HEK293 (cell line): ENCODE data around the gene HARBI1.

Experiments used
- CTCF ChIA-PET: fragments of 350-600 bp; formaldehyde crosslinking; extraction: SDS; loops from one replicate; lab custom pipeline; 2021; ENCODE audit warnings: antibody characterized with exemption; lab: Yijun Ruan, JAX
- POLR2A ChIA-PET: fragments of 300-600 bp; formaldehyde crosslinking; extraction: SDS; loops from one replicate; lab custom pipeline; 2020; ENCODE audit warnings: antibody characterized with exemption, inconsistent platforms; lab: Yijun Ruan, JAX
- H3K27ac ChIP-seq: fragments of 200-500 bp; sonication (Bioruptor generic); 2 replicates; pipeline ENCODE4 v1.5.1; 2014; ENCODE audit warnings: low read depth, low read length, control low read depth, inconsistent platforms; ENCODE audit errors: extremely low read depth
- H3K36me3 ChIP-seq, 2 experiments: fragments of 200-500 bp in 1 of 2; sonication (Bioruptor generic) in 1 of 2; 1 replicate in 1 of 2; 2 replicates in 1 of 2; pipeline ENCODE4 v1.5.1; 2014 to 2017; ENCODE audit warnings: inconsistent platforms in 2 of 2, low read length in 2 of 2; ENCODE audit not compliant: control insufficient read depth in 2 of 2, insufficient read depth in 1 of 2
- H3K4me1 ChIP-seq: fragments of 200-500 bp; sonication (Bioruptor generic); 2 replicates; pipeline ENCODE4 v1.5.1; 2014; ENCODE audit warnings: mild to moderate bottlenecking, low read length, inconsistent platforms; ENCODE audit not compliant: control insufficient read depth, insufficient read depth
- H3K4me3 ChIP-seq: 2 replicates; pipeline ENCODE4 v1.5.1; 2011; ENCODE audit warnings: low read depth, mild to moderate bottlenecking, control low read depth, low read length, moderate library complexity
- H3K9me3 ChIP-seq: fragments of 200-500 bp; sonication (Bioruptor generic); 2 replicates; pipeline ENCODE4 v1.5.1; 2014; ENCODE audit warnings: low read depth, low read length, inconsistent platforms; ENCODE audit not compliant: control insufficient read depth, insufficient read depth
- HOXD13 ChIP-seq: sonication (generic); formaldehyde crosslinking; IDR thresholded peaks from 2 replicates; pipeline ENCODE4 v1.8.0; 2022; ENCODE audit warnings: missing genetic modification reagents, borderline replicate concordance
- OSR2 ChIP-seq: fragments of 450-650 bp; formaldehyde crosslinking; IDR thresholded peaks from 2 replicates; pipeline ENCODE4 v1.5.1; 2016; ENCODE audit warnings: missing biosample characterization, missing genetic modification characterization
- REPIN1 ChIP-seq: fragments of 450-650 bp; formaldehyde crosslinking; IDR thresholded peaks from 2 replicates; pipeline ENCODE4 v1.5.1; 2017; ENCODE audit warnings: missing biosample characterization, missing genetic modification characterization, low read depth
- SETDB1 ChIP-seq: IDR thresholded peaks from one replicate; pipeline ENCODE4 v1.6.1; 2017; ENCODE audit warnings: mild to moderate bottlenecking, low read length, moderate library complexity, mixed read lengths; ENCODE audit not compliant: insufficient read length
- SP3 ChIP-seq: fragments of 450-650 bp; formaldehyde crosslinking; IDR thresholded peaks from 2 replicates; pipeline ENCODE4 v1.5.1; 2016; ENCODE audit warnings: missing biosample characterization, missing genetic modification characterization
- ZNF146 ChIP-seq: fragments of 450-650 bp; formaldehyde crosslinking; IDR thresholded peaks from 2 replicates; pipeline ENCODE4 v1.5.1; 2016; ENCODE audit warnings: missing biosample characterization, missing genetic modification characterization
- ZNF2 ChIP-seq: fragments of 450-650 bp; formaldehyde crosslinking; IDR thresholded peaks from 2 replicates; pipeline ENCODE4 v1.5.1; 2016; ENCODE audit warnings: missing biosample characterization, missing genetic modification characterization
- ZNF341 ChIP-seq: fragments of 450-650 bp; formaldehyde crosslinking; IDR thresholded peaks from 2 replicates; pipeline ENCODE4; 2016; ENCODE audit warnings: low read depth, missing biosample characterization, missing genetic modification characterization
- ZNF394 ChIP-seq: fragments of 450-650 bp; formaldehyde crosslinking; IDR thresholded peaks from 2 replicates; pipeline ENCODE4 v1.5.1; 2016; ENCODE audit warnings: missing biosample characterization, missing genetic modification characterization, mild to moderate bottlenecking, moderate library complexity, borderline replicate concordance
- ZNF423 ChIP-seq: fragments of 450-650 bp; formaldehyde crosslinking; IDR thresholded peaks from 2 replicates; pipeline ENCODE4 v1.5.1; 2016; ENCODE audit warnings: missing biosample characterization, missing genetic modification characterization
- ZNF426 ChIP-seq: fragments of 450-650 bp; formaldehyde crosslinking; IDR thresholded peaks from 2 replicates; pipeline ENCODE4 v1.5.1; 2017; ENCODE audit warnings: missing biosample characterization, missing genetic modification characterization, mild to moderate bottlenecking, inconsistent platforms, moderate library complexity
- ZNF610 ChIP-seq: fragments of 450-650 bp; formaldehyde crosslinking; IDR thresholded peaks from 2 replicates; pipeline ENCODE4 v1.5.1; 2016; ENCODE audit warnings: missing biosample characterization, missing genetic modification characterization, borderline replicate concordance
- ZNF768 ChIP-seq: fragments of 450-650 bp; formaldehyde crosslinking; IDR thresholded peaks from 2 replicates; pipeline ENCODE4 v1.5.1; 2018; ENCODE audit warnings: missing biosample characterization, mild to moderate bottlenecking, missing genetic modification characterization
- ZNF843 ChIP-seq: fragments of 450-650 bp; formaldehyde crosslinking; IDR thresholded peaks from 2 replicates; pipeline ENCODE4 v1.5.1; 2016; ENCODE audit warnings: missing biosample characterization, missing genetic modification characterization
- TF ChIP-seq, protein P1 (sequence below): fragments of 450-650 bp; formaldehyde crosslinking; IDR thresholded peaks from 2 replicates; pipeline ENCODE4 v1.5.1; 2017; ENCODE audit warnings: missing biosample characterization, missing genetic modification characterization
- TF ChIP-seq, protein P2 (sequence below): fragments of 450-650 bp; IDR thresholded peaks from 2 replicates; pipeline ENCODE4 v1.5.1; 2018; ENCODE audit warnings: missing biosample characterization, missing genetic modification characterization
- TF ChIP-seq, protein P3 (sequence below): fragments of 450-650 bp; formaldehyde crosslinking; IDR thresholded peaks from 2 replicates; pipeline ENCODE4 v1.5.0; 2017; ENCODE audit warnings: missing biosample characterization, missing genetic modification characterization, borderline replicate concordance
- TF ChIP-seq, protein P4 (sequence below): fragments of 450-650 bp; formaldehyde crosslinking; IDR thresholded peaks from 2 replicates; pipeline ENCODE4 v1.5.1; 2016; ENCODE audit warnings: missing biosample characterization, missing genetic modification characterization

The HARBI1 gene

DNA sequence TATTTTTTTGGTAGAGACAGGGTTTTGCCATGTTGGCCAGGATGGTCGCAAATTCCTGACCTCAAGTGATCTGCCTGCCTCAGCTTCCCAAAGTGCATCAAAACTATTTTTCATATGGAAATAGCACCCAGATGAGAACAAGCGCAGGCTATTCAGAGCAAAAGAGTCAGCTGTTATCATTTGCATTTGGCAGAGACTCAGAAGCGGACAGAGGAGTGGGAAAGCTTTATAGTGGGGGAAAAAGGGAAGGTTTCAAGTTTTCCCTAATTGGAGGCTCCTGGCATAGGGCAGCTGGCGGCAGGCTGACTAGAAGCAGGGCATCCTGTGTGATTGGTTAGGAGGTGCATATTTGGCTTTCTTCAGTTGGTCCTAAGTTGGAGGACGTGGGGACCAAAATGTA lies 20.5 kb upstream of the HARBI1 start:
- Histone ChIP-seq H3K4me3 (no peak overlapping the region), H3K9me3 (no peaks in the 10 kb centered on the region), H3K36me3 (peaks cover 0 to 19% of the 10 kb centered on the region in 2 experiments; a peak in 2 of 3 replicates), H3K4me1 (no peaks in the 10 kb centered on the region), H3K27ac (no peak overlapping the region)
- CTCF ChIA-PET = interaction anchor here (1.3 kb wide), 1 partner anchor 19 kb away, joined by 4 read pairs; no protein-coding TSS in a partner anchor
- POLR2A ChIA-PET = no interaction called here
- TF ChIP-seq, protein P1, sequence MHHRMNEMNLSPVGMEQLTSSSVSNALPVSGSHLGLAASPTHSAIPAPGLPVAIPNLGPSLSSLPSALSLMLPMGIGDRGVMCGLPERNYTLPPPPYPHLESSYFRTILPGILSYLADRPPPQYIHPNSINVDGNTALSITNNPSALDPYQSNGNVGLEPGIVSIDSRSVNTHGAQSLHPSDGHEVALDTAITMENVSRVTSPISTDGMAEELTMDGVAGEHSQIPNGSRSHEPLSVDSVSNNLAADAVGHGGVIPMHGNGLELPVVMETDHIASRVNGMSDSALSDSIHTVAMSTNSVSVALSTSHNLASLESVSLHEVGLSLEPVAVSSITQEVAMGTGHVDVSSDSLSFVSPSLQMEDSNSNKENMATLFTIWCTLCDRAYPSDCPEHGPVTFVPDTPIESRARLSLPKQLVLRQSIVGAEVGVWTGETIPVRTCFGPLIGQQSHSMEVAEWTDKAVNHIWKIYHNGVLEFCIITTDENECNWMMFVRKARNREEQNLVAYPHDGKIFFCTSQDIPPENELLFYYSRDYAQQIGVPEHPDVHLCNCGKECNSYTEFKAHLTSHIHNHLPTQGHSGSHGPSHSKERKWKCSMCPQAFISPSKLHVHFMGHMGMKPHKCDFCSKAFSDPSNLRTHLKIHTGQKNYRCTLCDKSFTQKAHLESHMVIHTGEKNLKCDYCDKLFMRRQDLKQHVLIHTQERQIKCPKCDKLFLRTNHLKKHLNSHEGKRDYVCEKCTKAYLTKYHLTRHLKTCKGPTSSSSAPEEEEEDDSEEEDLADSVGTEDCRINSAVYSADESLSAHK (tag by site-specific recombination) = peak; percentile 14; the same call in 1 of the 2 replicates
- no peak for TF ChIP-seq HOXD13

DNA sequence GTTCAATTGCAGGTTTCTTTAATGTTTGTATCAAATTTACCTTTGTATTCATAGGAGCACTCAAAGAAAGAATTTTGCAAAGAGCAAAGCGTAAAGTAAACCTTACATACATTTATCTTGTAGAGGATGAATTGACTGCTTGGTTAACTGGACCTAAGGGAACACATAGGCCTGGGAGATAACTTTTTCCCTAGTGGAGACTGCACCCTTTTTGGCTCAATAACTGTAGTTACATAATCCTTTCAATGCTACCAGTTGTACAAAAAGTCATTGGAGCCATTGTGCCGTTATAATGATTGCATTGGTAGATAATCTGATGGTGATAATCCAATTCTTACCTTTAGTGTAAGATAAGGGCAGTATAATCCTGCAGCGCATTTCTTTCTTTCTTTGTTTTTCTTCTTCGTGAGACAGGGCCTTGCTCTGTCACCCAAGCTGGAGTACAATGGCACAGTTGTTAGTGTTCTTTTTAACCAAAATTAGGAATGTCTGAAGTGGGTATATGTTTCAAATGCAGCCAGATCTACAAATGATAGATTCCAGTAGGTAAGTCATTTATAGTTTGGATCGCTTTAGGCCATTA lies 18.6 kb upstream of the HARBI1 start:
- CTCF ChIA-PET = no interaction called here
- H3K36me3 ChIP-seq = peaks cover 2 to 29% of the 10 kb centered on the region in 2 experiments; a peak in 2 of 3 replicates

DNA sequence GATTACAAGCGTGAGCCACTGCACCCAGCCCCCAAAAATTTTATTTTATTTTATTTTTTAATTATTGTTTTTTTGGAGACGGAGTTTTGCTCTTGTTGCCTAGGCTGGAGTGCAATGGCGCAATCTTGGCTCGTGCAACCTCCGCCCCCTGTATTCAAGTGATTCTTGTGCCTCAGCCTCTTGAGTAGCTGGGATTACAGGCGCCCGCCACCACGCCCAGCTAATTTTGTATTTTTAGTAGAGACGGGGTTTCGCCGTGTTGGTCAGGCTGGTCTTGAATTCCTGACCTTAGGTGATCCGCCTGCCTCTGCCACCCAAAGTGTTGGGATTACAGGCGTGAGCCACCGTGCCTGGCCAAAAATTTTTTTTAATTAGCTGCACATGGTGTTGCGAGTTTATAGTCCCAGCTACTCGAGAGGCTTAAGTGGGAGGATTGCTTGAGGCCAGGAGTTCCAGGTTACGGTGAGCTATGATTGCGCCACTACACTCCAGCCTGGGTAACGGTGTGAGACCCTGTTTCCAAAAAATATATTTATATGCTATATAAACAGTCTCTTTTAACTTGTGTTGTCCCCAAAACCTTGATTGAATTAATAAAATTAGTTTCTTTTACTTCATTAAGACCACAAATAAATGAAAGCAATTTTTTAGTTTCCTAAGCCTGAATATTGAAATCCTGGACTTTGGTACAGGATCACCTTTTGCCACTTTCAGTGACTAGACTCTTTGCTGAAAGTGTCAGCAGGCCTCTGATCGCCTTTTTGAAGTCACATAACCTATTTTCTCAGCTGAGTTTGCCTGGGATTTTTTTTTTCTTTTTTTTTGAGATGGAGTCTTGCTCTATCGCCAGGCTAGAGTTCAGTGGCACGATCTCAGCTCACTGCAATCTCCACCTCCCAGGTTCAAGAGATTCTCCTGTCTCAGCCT lies 16.5 kb upstream of the HARBI1 start:
- POLR2A ChIA-PET = interaction anchor here (0.7 to 1.4 kb wide), 2 partner anchors 15 to 250 kb away, joined by 4 to 5 read pairs; no protein-coding TSS in a partner anchor

More for the DNA sequence above, 18.6 kb upstream of the HARBI1 start:
- H3K9me3 ChIP-seq = no peaks in the 10 kb centered on the region
- TF ChIP-seq ZNF423 (tag by site-specific recombination) (no peak), REPIN1 (no peak)
- POLR2A ChIA-PET = no interaction called here
- no peak overlapping the region for H3K4me3 ChIP-seq
- no peak overlapping the region for H3K27ac ChIP-seq
- H3K4me1 ChIP-seq = no peaks in the 10 kb centered on the region

DNA sequence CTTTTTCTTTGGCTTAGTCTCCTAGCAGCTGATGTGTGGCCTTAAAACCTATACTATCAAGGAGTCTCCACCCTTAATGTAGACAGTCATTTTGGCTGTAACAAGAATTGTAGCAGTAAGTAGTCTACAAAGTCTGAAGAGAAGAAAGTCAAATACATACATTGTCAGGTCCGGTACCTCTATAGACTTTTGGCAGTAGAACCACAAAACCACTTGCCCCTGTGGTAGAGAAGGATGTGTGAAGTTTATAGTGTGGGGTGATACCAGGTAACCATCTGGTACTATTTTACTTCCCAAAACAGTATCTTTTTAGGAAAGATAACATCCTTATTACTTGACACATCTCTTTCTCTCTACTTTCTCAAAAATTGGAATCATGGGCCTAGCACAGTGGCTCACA lies 15.5 kb upstream of the HARBI1 start:
- Histone ChIP-seq H3K27ac (no peak overlapping the region), H3K36me3 (peaks cover 7 to 34% of the 10 kb centered on the region in 2 experiments; a peak in 2 of 3 replicates), H3K4me1 (no peaks in the 10 kb centered on the region), H3K9me3 (no peaks in the 10 kb centered on the region), H3K4me3 (no peak overlapping the region)
- POLR2A ChIA-PET = interaction anchor here (1.4 kb wide), 1 partner anchor 14 kb away, joined by 5 read pairs; no protein-coding TSS in a partner anchor
- TF ChIP-seq, protein P2, sequence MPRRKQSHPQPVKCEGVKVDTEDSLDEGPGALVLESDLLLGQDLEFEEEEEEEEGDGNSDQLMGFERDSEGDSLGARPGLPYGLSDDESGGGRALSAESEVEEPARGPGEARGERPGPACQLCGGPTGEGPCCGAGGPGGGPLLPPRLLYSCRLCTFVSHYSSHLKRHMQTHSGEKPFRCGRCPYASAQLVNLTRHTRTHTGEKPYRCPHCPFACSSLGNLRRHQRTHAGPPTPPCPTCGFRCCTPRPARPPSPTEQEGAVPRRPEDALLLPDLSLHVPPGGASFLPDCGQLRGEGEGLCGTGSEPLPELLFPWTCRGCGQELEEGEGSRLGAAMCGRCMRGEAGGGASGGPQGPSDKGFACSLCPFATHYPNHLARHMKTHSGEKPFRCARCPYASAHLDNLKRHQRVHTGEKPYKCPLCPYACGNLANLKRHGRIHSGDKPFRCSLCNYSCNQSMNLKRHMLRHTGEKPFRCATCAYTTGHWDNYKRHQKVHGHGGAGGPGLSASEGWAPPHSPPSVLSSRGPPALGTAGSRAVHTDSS (tag by site-specific recombination) = no peak
- TF ChIP-seq, protein P3, sequence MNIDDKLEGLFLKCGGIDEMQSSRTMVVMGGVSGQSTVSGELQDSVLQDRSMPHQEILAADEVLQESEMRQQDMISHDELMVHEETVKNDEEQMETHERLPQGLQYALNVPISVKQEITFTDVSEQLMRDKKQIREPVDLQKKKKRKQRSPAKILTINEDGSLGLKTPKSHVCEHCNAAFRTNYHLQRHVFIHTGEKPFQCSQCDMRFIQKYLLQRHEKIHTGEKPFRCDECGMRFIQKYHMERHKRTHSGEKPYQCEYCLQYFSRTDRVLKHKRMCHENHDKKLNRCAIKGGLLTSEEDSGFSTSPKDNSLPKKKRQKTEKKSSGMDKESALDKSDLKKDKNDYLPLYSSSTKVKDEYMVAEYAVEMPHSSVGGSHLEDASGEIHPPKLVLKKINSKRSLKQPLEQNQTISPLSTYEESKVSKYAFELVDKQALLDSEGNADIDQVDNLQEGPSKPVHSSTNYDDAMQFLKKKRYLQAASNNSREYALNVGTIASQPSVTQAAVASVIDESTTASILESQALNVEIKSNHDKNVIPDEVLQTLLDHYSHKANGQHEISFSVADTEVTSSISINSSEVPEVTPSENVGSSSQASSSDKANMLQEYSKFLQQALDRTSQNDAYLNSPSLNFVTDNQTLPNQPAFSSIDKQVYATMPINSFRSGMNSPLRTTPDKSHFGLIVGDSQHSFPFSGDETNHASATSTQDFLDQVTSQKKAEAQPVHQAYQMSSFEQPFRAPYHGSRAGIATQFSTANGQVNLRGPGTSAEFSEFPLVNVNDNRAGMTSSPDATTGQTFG (tag by site-specific recombination) = no peak
- TF ChIP-seq ZNF341 (tag by site-specific recombination) (no peak), ZNF610 (tag by site-specific recombination) (no peak), ZNF2 (tag by site-specific recombination) (no peak), ZNF426 (tag by site-specific recombination) (no peak), ZNF768 (tag by site-specific recombination) (no peak), ZNF146 (no peak)
- TF ChIP-seq, protein P4, sequence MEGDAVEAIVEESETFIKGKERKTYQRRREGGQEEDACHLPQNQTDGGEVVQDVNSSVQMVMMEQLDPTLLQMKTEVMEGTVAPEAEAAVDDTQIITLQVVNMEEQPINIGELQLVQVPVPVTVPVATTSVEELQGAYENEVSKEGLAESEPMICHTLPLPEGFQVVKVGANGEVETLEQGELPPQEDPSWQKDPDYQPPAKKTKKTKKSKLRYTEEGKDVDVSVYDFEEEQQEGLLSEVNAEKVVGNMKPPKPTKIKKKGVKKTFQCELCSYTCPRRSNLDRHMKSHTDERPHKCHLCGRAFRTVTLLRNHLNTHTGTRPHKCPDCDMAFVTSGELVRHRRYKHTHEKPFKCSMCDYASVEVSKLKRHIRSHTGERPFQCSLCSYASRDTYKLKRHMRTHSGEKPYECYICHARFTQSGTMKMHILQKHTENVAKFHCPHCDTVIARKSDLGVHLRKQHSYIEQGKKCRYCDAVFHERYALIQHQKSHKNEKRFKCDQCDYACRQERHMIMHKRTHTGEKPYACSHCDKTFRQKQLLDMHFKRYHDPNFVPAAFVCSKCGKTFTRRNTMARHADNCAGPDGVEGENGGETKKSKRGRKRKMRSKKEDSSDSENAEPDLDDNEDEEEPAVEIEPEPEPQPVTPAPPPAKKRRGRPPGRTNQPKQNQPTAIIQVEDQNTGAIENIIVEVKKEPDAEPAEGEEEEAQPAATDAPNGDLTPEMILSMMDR (tag by site-specific recombination) = no peak
- CTCF ChIA-PET = no interaction called here

More for the DNA sequence above, 16.5 kb upstream of the HARBI1 start:
- Histone ChIP-seq H3K4me3 (no peak overlapping the region), H3K27ac (no peak overlapping the region), H3K36me3 (peaks cover 7 to 36% of the 10 kb centered on the region in 2 experiments; a peak in 2 of 3 replicates), H3K4me1 (no peaks in the 10 kb centered on the region), H3K9me3 (no peaks in the 10 kb centered on the region)
- CTCF ChIA-PET = interaction anchor here (1.0 kb wide), 1 partner anchor 16 kb away, joined by 5 read pairs; the partner anchor contains the start of gene ATG13
- TF ChIP-seq SETDB1 (no peak), ZNF843 (tag by site-specific recombination) (no peak), ZNF394 (tag by site-specific recombination) (no peak), OSR2 (tag by site-specific recombination) (peak; percentile 23; the same call in 1 of the 2 replicates), SP3 (no peak)
